ENCODE measurements around the gene CCDC142.
"Not testable (repeated sequence)": the region's sequence is repeated elsewhere in the genome, so short reads cannot be mapped to it uniquely, and the experiment has no call there.

The CCDC142 gene

GRCh38 chr2:74486141-74486540 lies 3.3 kb upstream of the CCDC142 start:
- no peak for TF ChIP-seq CTCF (conservative IDR thresholded peaks at IDR 0.05; ENCODE audit: control insufficient read depth, insufficient read depth, low read depth, low read length)
- no peak overlapping the region for H3K4me3 ChIP-seq (ENCODE audit: control insufficient read depth, low read depth, low read length)
- DNase-seq (ENCODE audit: low read depth), result no peak

GRCh38 chr2:74483675-74484164 lies 922 bp upstream of the CCDC142 start:
- not testable (repeated sequence) for DNase-seq (ENCODE audit: low read depth)
- peak overlapping the region; percentile 100 for H3K4me3 ChIP-seq (ENCODE audit: control insufficient read depth, low read depth, low read length)

- TF ChIP-seq CTCF (conservative IDR thresholded peaks at IDR 0.05; ENCODE audit: control insufficient read depth, insufficient read depth, low read depth, low read length), result no peak
- DNase-seq (ENCODE audit: low read depth), result no peak
These were observed 617 bp downstream of the CCDC142 start for GRCh38 chr2:74481961-74482800.

GRCh38 chr2:74481431-74481830 lies 1.4 kb downstream of the CCDC142 start:
- H3K4me3 ChIP-seq (ENCODE audit: control insufficient read depth, low read depth, low read length), result peak overlapping the region; percentile 100
- no peak for TF ChIP-seq CTCF (conservative IDR thresholded peaks at IDR 0.05; ENCODE audit: control insufficient read depth, insufficient read depth, low read depth, low read length)
- no peak for DNase-seq (ENCODE audit: low read depth)

More at GRCh38 chr2:74481961-74482800, 617 bp downstream of the CCDC142 start:
- peak overlapping the region; percentile 100 for H3K4me3 ChIP-seq (ENCODE audit: control insufficient read depth, low read depth, low read length)

GRCh38 chr2:74474899-74475298 lies 7.9 kb downstream of the CCDC142 start:
- no peak overlapping the region for H3K4me3 ChIP-seq (ENCODE audit: control insufficient read depth, low read depth, low read length)
- DNase-seq (ENCODE audit: low read depth), result no peak
- TF ChIP-seq CTCF (conservative IDR thresholded peaks at IDR 0.05; ENCODE audit: control insufficient read depth, insufficient read depth, low read depth, low read length), result peak; percentile 33

GRCh38 chr2:74474481-74474880 lies 8.3 kb downstream of the CCDC142 start:
- DNase-seq (ENCODE audit: low read depth), result no peak
- TF ChIP-seq CTCF (conservative IDR thresholded peaks at IDR 0.05; ENCODE audit: control insufficient read depth, insufficient read depth, low read depth, low read length), result no peak
- no peak overlapping the region for H3K4me3 ChIP-seq (ENCODE audit: control insufficient read depth, low read depth, low read length)

- no peak for DNase-seq (ENCODE audit: low read depth)
- TF ChIP-seq CTCF (conservative IDR thresholded peaks at IDR 0.05; ENCODE audit: control insufficient read depth, insufficient read depth, low read depth, low read length), result no peak
- H3K4me3 ChIP-seq (ENCODE audit: control insufficient read depth, low read depth, low read length), result peak overlapping the region; percentile 71
These were observed 9.9 kb downstream of the CCDC142 start for GRCh38 chr2:74472945-74473258.
